SU-DHL-6 (cell line): ENCODE data around the gene CAPN12.

Source experiments
- H2AFZ ChIP-seq: fragments of 200-600 bp; sonication (generic); 2 replicates; pipeline ENCODE4 v1.6.1; 2014; ENCODE audit warnings: low read depth, mild to moderate bottlenecking, moderate library complexity, mixed read lengths, antibody characterized with exemption, low read length; ENCODE audit not compliant: severe bottlenecking
- H3F3A ChIP-seq: fragments of 200-600 bp; shearing (Covaris generic); 2 replicates; pipeline ENCODE4 v1.6.0; 2016; ENCODE audit warnings: antibody characterized with exemption, mild to moderate bottlenecking; ENCODE audit not compliant: insufficient read depth
- H3K27ac ChIP-seq: fragments of 200-600 bp; sonication (generic); 2 replicates; pipeline ENCODE4 v1.5.1; 2016; ENCODE audit warnings: low read depth, mild to moderate bottlenecking, low read length, moderate library complexity, mixed read lengths
- H3K27me3 ChIP-seq: fragments of 200-600 bp; sonication (generic), shearing (Covaris generic); 2 replicates; pipeline ENCODE4 v1.6.0; 2014; ENCODE audit warnings: mild to moderate bottlenecking, low read length
- H3K36me3 ChIP-seq: fragments of 200-600 bp; sonication (generic); 2 replicates; pipeline ENCODE4 v1.6.1; 2014; ENCODE audit warnings: mild to moderate bottlenecking, low read length, mixed read lengths
- H3K4me2 ChIP-seq: fragments of 300-600, 200-600 bp; shearing (Covaris generic), sonication (generic); 2 replicates; pipeline ENCODE4 v1.6.0; 2014; ENCODE audit warnings: low read length, low read depth, mild to moderate bottlenecking; ENCODE audit not compliant: poor library complexity, severe bottlenecking
- H3K4me3 ChIP-seq: fragments of 200-600 bp; sonication (generic); 2 replicates; pipeline ENCODE4 v1.5.1; 2014; ENCODE audit warnings: antibody characterized with exemption, low read length, mild to moderate bottlenecking, mixed read lengths; ENCODE audit not compliant: insufficient read depth, poor library complexity, severe bottlenecking
- H3K79me2 ChIP-seq: fragments of 200-600 bp; sonication (generic); 2 replicates; pipeline ENCODE4 v1.6.1; 2014; ENCODE audit warnings: mild to moderate bottlenecking, low read length, moderate library complexity; ENCODE audit not compliant: insufficient read depth
- H3K9ac ChIP-seq: fragments of 200-600 bp; sonication (generic); 2 replicates; pipeline ENCODE4 v1.7.0; 2014; ENCODE audit warnings: mild to moderate bottlenecking, low read length
- H3K9me2 ChIP-seq: fragments of 200-600 bp; sonication (generic); replicated peaks from 2 replicates; pipeline ENCODE4 v1.6.1; 2014; ENCODE audit warnings: low read length; ENCODE audit not compliant: insufficient read depth
- H3K9me3 ChIP-seq: fragments of 200-600 bp; sonication (generic); 2 replicates; pipeline ENCODE4 v1.6.1; 2014; ENCODE audit warnings: low read length, mixed read lengths; ENCODE audit not compliant: insufficient read depth
- H4K20me1 ChIP-seq: fragments of 200-600 bp; sonication (generic); 2 replicates; pipeline ENCODE4 v1.6.1; 2014; ENCODE audit warnings: low read depth, mild to moderate bottlenecking, antibody characterized with exemption, low read length, moderate library complexity, mixed read lengths
- EZH2phosphoT487 ChIP-seq: fragments of 200-600 bp; sonication (generic), shearing (Covaris generic); conservative IDR thresholded peaks from 2 replicates; pipeline ENCODE4 v1.6.1; 2018; ENCODE audit warnings: mild to moderate bottlenecking, antibody characterized with exemption, low read length, moderate library complexity, mixed read lengths
- TF ChIP-seq, protein P1 (sequence below): fragments of 200-600 bp; sonication (generic); IDR thresholded peaks from one replicate; pipeline ENCODE4 v1.5.1; 2017; ENCODE audit warnings: antibody characterized with exemption, mild to moderate bottlenecking, low read length, moderate library complexity; ENCODE audit not compliant: insufficient read depth, poor library complexity, severe bottlenecking

Gene CAPN12

DNA sequence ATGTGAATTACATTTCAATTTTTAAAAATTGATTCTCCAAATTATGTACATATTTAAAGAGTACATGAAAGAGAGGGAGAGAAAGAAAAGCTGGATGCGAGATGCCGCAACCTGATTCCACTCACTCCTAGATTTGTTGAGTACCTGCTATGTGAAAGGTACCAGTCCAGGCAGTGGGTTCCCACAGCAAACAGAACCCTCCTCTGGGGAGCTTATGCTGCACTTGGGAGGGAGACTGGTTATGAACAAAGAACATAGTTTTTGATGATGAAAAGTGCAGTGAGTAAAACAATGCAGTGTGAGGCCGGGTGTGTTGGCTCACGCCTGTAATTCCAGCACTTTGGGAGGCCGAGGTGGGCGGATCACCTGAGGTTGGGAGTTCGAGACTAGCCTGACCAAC lies 53.4 kb downstream of the CAPN12 start:
- Histone ChIP-seq H3K9me3 (no peaks in the 10 kb centered on the region), H3K9me2 (no peaks in the 10 kb centered on the region), H2AFZ (no peak overlapping the region), H3K36me3 (no peaks in the 10 kb centered on the region), H4K20me1 (peaks cover 4% of the 10 kb centered on the region), H3K27me3 (no peaks in the 10 kb centered on the region), H3K79me2 (peaks cover 74% of the 10 kb centered on the region), H3K27ac (no peak overlapping the region), H3F3A (no peaks in the 10 kb centered on the region), H3K9ac (no peak overlapping the region), H3K4me2 (no peak overlapping the region), H3K4me3 (no peak overlapping the region)
- TF ChIP-seq EZH2phosphoT487: no peak
- TF ChIP-seq, protein P1, sequence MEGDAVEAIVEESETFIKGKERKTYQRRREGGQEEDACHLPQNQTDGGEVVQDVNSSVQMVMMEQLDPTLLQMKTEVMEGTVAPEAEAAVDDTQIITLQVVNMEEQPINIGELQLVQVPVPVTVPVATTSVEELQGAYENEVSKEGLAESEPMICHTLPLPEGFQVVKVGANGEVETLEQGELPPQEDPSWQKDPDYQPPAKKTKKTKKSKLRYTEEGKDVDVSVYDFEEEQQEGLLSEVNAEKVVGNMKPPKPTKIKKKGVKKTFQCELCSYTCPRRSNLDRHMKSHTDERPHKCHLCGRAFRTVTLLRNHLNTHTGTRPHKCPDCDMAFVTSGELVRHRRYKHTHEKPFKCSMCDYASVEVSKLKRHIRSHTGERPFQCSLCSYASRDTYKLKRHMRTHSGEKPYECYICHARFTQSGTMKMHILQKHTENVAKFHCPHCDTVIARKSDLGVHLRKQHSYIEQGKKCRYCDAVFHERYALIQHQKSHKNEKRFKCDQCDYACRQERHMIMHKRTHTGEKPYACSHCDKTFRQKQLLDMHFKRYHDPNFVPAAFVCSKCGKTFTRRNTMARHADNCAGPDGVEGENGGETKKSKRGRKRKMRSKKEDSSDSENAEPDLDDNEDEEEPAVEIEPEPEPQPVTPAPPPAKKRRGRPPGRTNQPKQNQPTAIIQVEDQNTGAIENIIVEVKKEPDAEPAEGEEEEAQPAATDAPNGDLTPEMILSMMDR: no peak

DNA sequence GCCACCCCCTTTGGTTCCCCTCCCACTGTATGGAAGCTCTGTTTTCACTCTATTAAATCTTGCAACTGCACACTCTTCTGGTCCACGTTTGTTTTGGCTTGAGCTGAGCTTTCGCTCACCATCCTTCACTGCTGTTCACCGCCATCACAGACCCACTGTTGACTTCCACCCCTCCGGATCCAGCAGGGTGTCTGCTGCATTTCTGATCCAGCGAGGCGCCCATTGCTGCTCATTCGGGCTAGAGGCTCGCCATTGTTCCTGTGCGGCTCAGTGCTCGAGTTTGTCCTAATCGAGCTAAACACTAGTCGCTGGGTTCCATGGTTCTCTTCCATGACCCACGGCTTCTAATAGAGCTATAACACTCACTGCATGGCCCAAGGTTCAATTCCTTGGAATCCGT lies 54.1 kb downstream of the CAPN12 start:
- no peaks in the 10 kb centered on the region for H3K9me3 ChIP-seq
- H3K9me2 ChIP-seq: no peaks in the 10 kb centered on the region
- H3K36me3 ChIP-seq: no peaks in the 10 kb centered on the region
- no peak overlapping the region for H2AFZ ChIP-seq
- H3K9ac ChIP-seq: no peak overlapping the region
- no peak overlapping the region for H3K27ac ChIP-seq
- H3K27me3 ChIP-seq: no peaks in the 10 kb centered on the region
- no peak overlapping the region for H3K4me2 ChIP-seq
- H4K20me1 ChIP-seq: peaks cover 4% of the 10 kb centered on the region
- no peaks in the 10 kb centered on the region for H3F3A ChIP-seq
- no peak overlapping the region for H3K4me3 ChIP-seq
- peaks cover 74% of the 10 kb centered on the region for H3K79me2 ChIP-seq
- TF ChIP-seq, protein P1: no peak
- TF ChIP-seq EZH2phosphoT487: no peak

DNA sequence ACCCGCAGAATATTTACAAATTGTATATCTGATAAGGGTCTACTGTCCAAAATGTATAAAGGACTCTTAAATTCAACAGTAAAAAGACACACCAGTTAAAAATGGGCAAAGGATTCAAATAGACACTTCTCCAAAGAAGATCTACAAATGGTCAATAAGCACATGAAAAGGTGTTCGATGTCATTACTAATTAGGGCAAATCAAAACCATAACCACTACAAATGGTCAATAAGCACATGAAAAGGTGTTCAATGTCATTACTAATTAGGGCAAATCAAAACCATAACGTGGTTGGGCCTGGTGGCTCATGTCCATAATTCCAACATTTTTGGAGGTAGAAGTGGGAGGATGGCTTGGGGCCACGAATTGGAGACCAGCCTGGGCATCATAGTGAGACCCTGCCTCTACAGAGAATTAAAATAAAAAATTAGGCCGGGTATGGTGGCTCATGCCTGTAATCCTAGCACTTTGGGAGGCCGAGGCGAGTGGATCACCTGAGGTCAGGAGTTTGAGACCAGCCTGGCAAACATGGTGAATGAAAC lies 56.4 kb downstream of the CAPN12 start:
- H3K79me2 ChIP-seq: peaks cover 72% of the 10 kb centered on the region
- H3K4me3 ChIP-seq: no peak overlapping the region
- H3K9ac ChIP-seq: no peak overlapping the region
- no peaks in the 10 kb centered on the region for H3K9me2 ChIP-seq
- H2AFZ ChIP-seq: no peak overlapping the region
- H4K20me1 ChIP-seq: peaks cover 4% of the 10 kb centered on the region
- H3K9me3 ChIP-seq: no peaks in the 10 kb centered on the region
- TF ChIP-seq, protein P1: no peak
- TF ChIP-seq EZH2phosphoT487: no peak
- no peaks in the 10 kb centered on the region for H3F3A ChIP-seq
- H3K36me3 ChIP-seq: no peaks in the 10 kb centered on the region
- no peaks in the 10 kb centered on the region for H3K27me3 ChIP-seq
- no peak overlapping the region for H3K27ac ChIP-seq
- no peak overlapping the region for H3K4me2 ChIP-seq
